K562 (cell line): ENCODE measurements around the gene C1orf116. TPM values are rescaled to one million over a fixed set of nuclear protein-coding genes. Genes with fewer than 3 reads are reported as not detected.
"Not testable (repeated sequence)": the region's sequence is repeated elsewhere in the genome, so short reads cannot be mapped to it uniquely, and the experiment has no call there.

Experiments
- ATAC-seq: fragments of 200-7000 bp; cut with Tn5 transposase; 3 replicates; pipeline ENCODE4 v1.9.1; 2020; ENCODE audit warnings: moderate library complexity
- BruUV-seq: library from RNA; stranded (reverse); fragments of 400-500 nt; replicated peaks from 2 replicates; lab custom pipeline; 2021; lab: Mats Ljungman, UMichigan
- CTCF ChIA-PET: fragments of 300-600 bp; formaldehyde crosslinking; extraction: SDS; loops from one replicate; lab custom pipeline; 2021; ENCODE audit warnings: low intra/inter-chr PET ratio; lab: Yijun Ruan, JAX
- POLR2A ChIA-PET: fragments of 300-600, 350-650 bp; sonication (Branson Sonifier 250); formaldehyde crosslinking; extraction: SDS; loops from one replicate; lab custom pipeline; 2021; ENCODE audit warnings: antibody characterized with exemption, inconsistent platforms; lab: Yijun Ruan, JAX
- DNase-seq, 4 experiments: peaks; one replicate each; pipeline versions ENCODE4 v3.0.0 to v3.0.0-alpha.2; 2011 to 2018; ENCODE audit warnings: low spot score in 3 of 4, mixed read lengths in 3 of 4; ENCODE audit errors: extremely low read depth in 1 of 4
- FAIRE-seq: peaks from 2 replicates; lab custom pipeline; 2011; peaks lifted over from hg19 to GRCh38; lab: Jason Lieb, UNC
- H2AFZ ChIP-seq: 2 replicates; pipeline ENCODE4 v1.6.0; 2011; ENCODE audit warnings: low read depth, low read length, control low read depth, inconsistent platforms
- H3K27ac ChIP-seq: fragments of 200-600 bp; 3 replicates; pipeline ENCODE4 v1.8.0; 2011; ENCODE audit warnings: low read depth, mild to moderate bottlenecking, control low read depth, inconsistent platforms, low read length, moderate library complexity, mixed read lengths; ENCODE audit errors: extremely low read depth
- H3K27me3 ChIP-seq, 2 experiments: fragments of 300-600 bp in 1 of 2; 2 replicates in 1 of 2; 3 replicates in 1 of 2; pipeline versions ENCODE4 v1.6.0 to v1.8.0; 2011; ENCODE audit warnings: inconsistent platforms in 2 of 2, low read length in 2 of 2, mild to moderate bottlenecking in 1 of 2, mixed read lengths in 1 of 2, moderate library complexity in 1 of 2; ENCODE audit not compliant: control insufficient read depth in 2 of 2, insufficient read depth in 2 of 2
- H3K36me3 ChIP-seq: fragments of 300-600 bp; 3 replicates; pipeline ENCODE4 v1.8.0; 2011; ENCODE audit warnings: mild to moderate bottlenecking, low read length, inconsistent platforms; ENCODE audit not compliant: control insufficient read depth, insufficient read depth
- H3K4me1 ChIP-seq, 2 experiments: fragments of 200-600 bp in 1 of 2; replicated peaks in 1 of 2; 2 replicates in 1 of 2; 3 replicates in 1 of 2; pipeline versions ENCODE4 v1.5.1 to v1.8.0; 2011; ENCODE audit warnings: inconsistent platforms in 2 of 2, low read length in 2 of 2, mild to moderate bottlenecking in 1 of 2, mixed read lengths in 1 of 2, moderate library complexity in 1 of 2; ENCODE audit not compliant: control insufficient read depth in 2 of 2, insufficient read depth in 2 of 2
- H3K4me2 ChIP-seq: 2 replicates; pipeline ENCODE4 v1.6.1; 2011; ENCODE audit warnings: low read length, control low read depth, inconsistent platforms, mixed read lengths; ENCODE audit not compliant: insufficient read depth
- H3K4me3 ChIP-seq: fragments of 200-600 bp; sonication (generic), shearing (Covaris generic); 2 replicates; pipeline ENCODE4 v1.5.1; 2016; ENCODE audit warnings: control low read depth, inconsistent platforms
- H3K79me2 ChIP-seq: fragments of 200-600 bp; 3 replicates; pipeline ENCODE4 v1.8.0; 2011; ENCODE audit warnings: low read length, inconsistent platforms; ENCODE audit not compliant: control insufficient read depth, insufficient read depth
- H3K9ac ChIP-seq, 2 experiments: 2 replicates each; pipeline versions ENCODE4 v1.6.0 to v1.6.1; 2011; ENCODE audit warnings: low read depth in 2 of 2, low read length in 2 of 2, control low read depth in 1 of 2, inconsistent platforms in 1 of 2, mild to moderate bottlenecking in 1 of 2, mixed read lengths in 1 of 2; ENCODE audit not compliant: insufficient read depth in 1 of 2
- H3K9me1 ChIP-seq: one replicate; pipeline ENCODE4 v1.6.0; 2011; ENCODE audit warnings: inconsistent platforms, mild to moderate bottlenecking, low read length, moderate library complexity; ENCODE audit not compliant: control insufficient read depth, insufficient read depth
- H3K9me3 ChIP-seq: replicated peaks from 2 replicates; pipeline ENCODE4 v1.5.1; 2011; ENCODE audit warnings: low read depth, low read length, inconsistent platforms; ENCODE audit not compliant: control insufficient read depth, insufficient read depth
- H4K20me1 ChIP-seq: replicated peaks from 2 replicates; pipeline ENCODE4 v1.6.1; 2011; ENCODE audit warnings: low read length, inconsistent platforms, mixed read lengths; ENCODE audit not compliant: control insufficient read depth, insufficient read depth
- ARNT ChIP-seq, 2 experiments: fragments of 450-650 bp; IDR thresholded peaks; 2 replicates each; pipeline ENCODE4 v1.6.1; 2016; ENCODE audit warnings: mild to moderate bottlenecking in 1 of 2
- BCOR ChIP-seq: fragments of 450-650 bp; IDR thresholded peaks from 2 replicates; pipeline ENCODE4 v1.6.1; 2016
- C11orf30 ChIP-seq: fragments of 450-650 bp; IDR thresholded peaks from 2 replicates; pipeline ENCODE4 v1.6.1; 2016; ENCODE audit warnings: low read depth, mild to moderate bottlenecking
- GTF3C2 ChIP-seq: IDR thresholded peaks from 3 replicates; pipeline ENCODE4 v1.6.1; 2011; ENCODE audit warnings: borderline replicate concordance, mild to moderate bottlenecking, moderate library complexity; ENCODE audit not compliant: insufficient read length; ENCODE audit errors: extremely low read depth
- HDAC1 ChIP-seq, 2 experiments: fragments of 450-650 bp; IDR thresholded peaks; 2 replicates each; pipeline ENCODE4 v1.6.1; 2016 to 2017; ENCODE audit warnings: inconsistent platforms in 1 of 2, mild to moderate bottlenecking in 1 of 2, moderate library complexity in 1 of 2
- KDM1A ChIP-seq, 2 experiments: fragments of 450-650 bp; IDR thresholded peaks; 2 replicates each; pipeline ENCODE4 v1.6.1; 2016; ENCODE audit warnings: mild to moderate bottlenecking in 2 of 2
- MIER1 ChIP-seq: fragments of 450-650 bp; IDR thresholded peaks from 2 replicates; pipeline ENCODE4 v1.6.1; 2016; ENCODE audit warnings: antibody characterized with exemption, mild to moderate bottlenecking, low read depth
- NFIC ChIP-seq: fragments of 450-650 bp; IDR thresholded peaks from 2 replicates; pipeline ENCODE4 v1.6.1; 2017; ENCODE audit warnings: mild to moderate bottlenecking, inconsistent platforms
- PHB2 ChIP-seq: fragments of 450-650 bp; IDR thresholded peaks from 2 replicates; pipeline ENCODE4 v1.6.1; 2017; ENCODE audit warnings: low read depth
- RHOXF2B ChIP-seq: fragments of 250-450 bp; sonication (Bioruptor Pico); conservative IDR thresholded peaks from 2 replicates; pipeline ENCODE4 v1.5.1; 2021
- ZNF124 ChIP-seq: sonication (generic); formaldehyde crosslinking; IDR thresholded peaks from 2 replicates; pipeline ENCODE4 v1.8.1; 2022; ENCODE audit warnings: missing genetic modification reagents
- ZNF146 ChIP-seq: IDR thresholded peaks from one replicate; pipeline ENCODE4 v1.6.1; 2018; ENCODE audit warnings: missing compliant biosample characterization; ENCODE audit not compliant: unreplicated experiment
- ZNF316 ChIP-seq: fragments of 450-650 bp; IDR thresholded peaks from 2 replicates; pipeline ENCODE4 v1.6.1; 2016
- ZNF589 ChIP-seq: fragments of 200-800 bp; sonication (Bioruptor generic); IDR thresholded peaks from 2 replicates; pipeline ENCODE4 v1.6.1; 2016; ENCODE audit warnings: low read depth, missing genetic modification characterization, missing compliant biosample characterization
- WGBS: fragments of 100-300 bp; shearing (Covaris generic); methylation state at CpG from one replicate; pipeline ENCODE4 v1.1.6; 2016; ENCODE audit warnings: low coverage, mixed read lengths; ENCODE audit not compliant: insufficient coverage; ENCODE audit errors: missing lambda C conversion rate; 5-methylcytosine and 5-hydroxymethylcytosine counted together
- in situ Hi-C: fragments of 300-500 bp; cut with MboI; formaldehyde crosslinking; loops from 4 replicates; pipeline ENCODE4 v1.15.0; 2018; ENCODE audit warnings: inconsistent platforms, mixed read lengths
- intact Hi-C: fragments of 100-400 bp; cut with micrococcal nuclease; formaldehyde crosslinking; loops from 2 replicates; pipeline ENCODE4 v1.14.2; 2022
- polyA plus RNA-seq, 8 experiments: library from polyadenylated mRNA; depleted of rRNA in 4 of 8; stranded (reverse) in 5 of 8; unstranded in 3 of 8; fragments of >200 nt; fragmentation: Nextera tagmentation in 2 of 8; fragmentation: Illumina TruSeq in 1 of 8; extraction: Ambion mirVana in 2 of 8; extraction: Trizol in 1 of 8; gene quantifications; 2 replicates each; pipeline versions ENCODE4 v1.2.1 to v1.2.3, GENCODE V29; 2011 to 2014; ENCODE audit warnings: inconsistent platforms in 1 of 8, missing spikeins in 1 of 8
- total RNA-seq, 7 experiments: library from RNA; depleted of rRNA in 6 of 7; stranded (reverse); fragments of >200 nt in 6 of 7; fragmentation: Illumina TruSeq in 2 of 7; extraction: Trizol in 2 of 7; gene quantifications; 2 replicates each; pipeline versions ENCODE4 v1.2.1 to v1.2.3, GENCODE V29; 2011 to 2021; ENCODE audit warnings: low replicate concordance in 1 of 7

The C1orf116 gene
- total and polyA plus RNA-seq, 9 of the 15 experiments (the other 6 are each of a cell fraction or from before 2014, with no cell fraction given) = 0.62 to 3.0 (median 0.95) TPM

GRCh38 chr1:207041397-207041796, 8.8 kb upstream of the C1orf116 start:
- CTCF ChIA-PET, H3K4me2 ChIP-seq, H2AFZ ChIP-seq, H4K20me1 ChIP-seq, in situ Hi-C loops, intact Hi-C loops, H3K27me3 ChIP-seq, DNase-seq, H3K9ac ChIP-seq, FAIRE-seq, BruUV-seq, H3K9me3 ChIP-seq, H3K4me3 ChIP-seq, H3K27ac ChIP-seq, ATAC-seq, H3K9me1 ChIP-seq: not testable (repeated sequence)
- peaks cover 39% of the 10 kb centered on the region for H3K36me3 ChIP-seq
- H3K4me1 ChIP-seq = peaks cover 9 to 38% of the 10 kb centered on the region in 2 experiments
- TF ChIP-seq BCOR = 0 out of 2 replicates have a peak, but pooled peaks have one; percentile 45
- peak; percentile 35; the same call in 1 of the 2 replicates for TF ChIP-seq NFIC
- peak in 1 of 2 experiments; percentile 32; a peak in 1 of 4 replicates for TF ChIP-seq HDAC1 (IDR thresholded peaks at IDR 0.05)
- TF ChIP-seq ZNF146 (CRISPR knock-in tag) = peak; percentile 62
- TF ChIP-seq KDM1A (IDR thresholded peaks at IDR 0.05) = peak; percentile 30 to 40; a peak in 2 of 4 replicates
- peaks cover 38% of the 10 kb centered on the region for H3K79me2 ChIP-seq
- POLR2A ChIA-PET = interaction anchor here (0.8 to 9.8 kb wide), 3 partner anchors 9 to 433 kb away, joined by 3 to 97 read pairs (median 29); partner anchors contain the start of gene C1orf116
- 66% methylated on average over 2 of the region's 2 CpGs for WGBS

GRCh38 chr1:207040181-207040533, 7.6 kb upstream of the C1orf116 start:
- Histone ChIP-seq H3K9me1 (no peaks in the 10 kb centered on the region), H3K9ac (no peak overlapping the region), H3K79me2 (peaks cover 26% of the 10 kb centered on the region), H3K4me1 (peaks cover 9 to 37% of the 10 kb centered on the region in 2 experiments), H3K4me3 (no peak overlapping the region), H3K9me3 (no peaks in the 10 kb centered on the region), H3K27ac (peak overlapping the region; percentile 19; the same call in 2 of the 3 replicates), H2AFZ (0 out of 2 replicates have a peak overlapping the region, but pooled peaks have one; percentile 18), H4K20me1 (no peaks in the 10 kb centered on the region), H3K27me3 (no peaks in the 10 kb centered on the region), H3K36me3 (peaks cover 26% of the 10 kb centered on the region; the same call in 2 of the 3 replicates), H3K4me2 (no peak overlapping the region)
- FAIRE-seq (no peak), DNase-seq (no peak), ATAC-seq (peak; percentile 4)
- in situ Hi-C loops = no loop called here
- intact Hi-C loops = no loop called here
- ChIA-PET POLR2A (interaction anchor here (0.6 to 4.2 kb wide), 9 partner anchors 8 to 111 kb away, joined by 3 to 29 read pairs (median 6); partner anchors contain the start of genes C1orf116, PFKFB2 and YOD1), CTCF (no interaction called here)
- BruUV-seq = no TSS peak
- WGBS = 22% methylated on average over 3 of the region's 3 CpGs
- TF ChIP-seq ZNF316 (peak; percentile 63), ZNF124 (no peak), MIER1 (no peak), PHB2 (no peak), ARNT (IDR thresholded peaks at IDR 0.05) (no peak), ZNF589 (CRISPR knock-in tag) (no peak), RHOXF2B (no peak), GTF3C2 (no peak), C11orf30 (peak; percentile 49)
